AG09309 (cell line): ENCODE measurements around the gene AP3D1.

Experiments used
- DNase-seq: peaks from one replicate; pipeline ENCODE4 v3.0.0-alpha.2; 2010; ENCODE audit warnings: low read depth
- H3K4me3 ChIP-seq: 2 replicates; pipeline ENCODE4 v1.5.1; 2011; ENCODE audit warnings: mild to moderate bottlenecking, low read depth, low read length, moderate library complexity; ENCODE audit not compliant: control insufficient read depth
- TF ChIP-seq, protein P1 (sequence below): IDR thresholded peaks from 2 replicates; pipeline ENCODE4 v1.5.1; 2011; ENCODE audit warnings: mild to moderate bottlenecking, low read depth, low read length, inconsistent platforms; ENCODE audit not compliant: insufficient read depth, control insufficient read depth; ENCODE audit errors: missing control alignments

AP3D1 gene

DNA sequence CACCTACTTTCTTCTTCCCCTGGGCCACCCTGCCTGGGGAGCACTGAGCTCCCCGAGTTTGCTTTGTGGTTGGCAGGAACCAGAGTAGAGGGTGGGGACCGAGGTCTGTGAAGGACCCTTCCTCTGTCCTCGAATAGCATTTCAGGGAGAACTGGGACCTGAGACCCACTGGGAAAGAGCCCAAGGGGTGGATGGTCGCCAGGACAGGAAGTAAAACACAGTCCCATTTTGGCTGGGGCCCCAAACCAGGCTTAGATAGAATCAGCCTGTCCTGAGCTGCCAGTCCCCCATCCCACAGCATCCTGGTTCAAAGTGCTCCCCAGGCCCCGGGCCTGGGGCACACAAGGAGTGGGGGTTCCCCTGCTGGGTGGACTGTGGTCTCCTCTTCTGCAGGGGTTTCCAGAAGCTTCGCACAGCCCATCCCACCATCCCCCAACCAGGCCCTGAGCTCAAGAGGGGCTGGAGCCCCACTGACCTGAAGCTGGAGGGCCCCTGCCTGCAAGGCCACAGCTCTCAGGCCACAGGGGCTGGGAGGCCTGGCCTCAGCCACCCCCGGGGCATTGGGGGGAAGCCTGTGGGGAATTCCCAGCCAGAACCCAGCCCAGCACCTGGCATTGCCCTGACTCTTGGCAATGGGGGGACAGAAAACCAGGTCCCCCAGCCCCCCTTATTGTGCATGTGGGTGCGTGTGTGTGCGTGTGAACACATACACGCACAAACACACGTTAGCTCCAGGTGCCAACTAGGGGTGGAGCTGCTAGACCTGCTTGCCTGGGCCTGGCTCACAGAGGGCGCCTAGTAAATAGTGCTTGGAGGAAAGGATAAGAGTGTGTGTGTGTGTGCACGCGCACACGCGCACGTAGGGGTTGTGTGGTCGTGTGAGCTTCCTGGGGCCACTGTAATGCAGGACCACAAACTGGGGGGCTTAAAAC is 99.3 kb downstream of the AP3D1 start:
- DNase-seq = no peak
- TF ChIP-seq, protein P1, sequence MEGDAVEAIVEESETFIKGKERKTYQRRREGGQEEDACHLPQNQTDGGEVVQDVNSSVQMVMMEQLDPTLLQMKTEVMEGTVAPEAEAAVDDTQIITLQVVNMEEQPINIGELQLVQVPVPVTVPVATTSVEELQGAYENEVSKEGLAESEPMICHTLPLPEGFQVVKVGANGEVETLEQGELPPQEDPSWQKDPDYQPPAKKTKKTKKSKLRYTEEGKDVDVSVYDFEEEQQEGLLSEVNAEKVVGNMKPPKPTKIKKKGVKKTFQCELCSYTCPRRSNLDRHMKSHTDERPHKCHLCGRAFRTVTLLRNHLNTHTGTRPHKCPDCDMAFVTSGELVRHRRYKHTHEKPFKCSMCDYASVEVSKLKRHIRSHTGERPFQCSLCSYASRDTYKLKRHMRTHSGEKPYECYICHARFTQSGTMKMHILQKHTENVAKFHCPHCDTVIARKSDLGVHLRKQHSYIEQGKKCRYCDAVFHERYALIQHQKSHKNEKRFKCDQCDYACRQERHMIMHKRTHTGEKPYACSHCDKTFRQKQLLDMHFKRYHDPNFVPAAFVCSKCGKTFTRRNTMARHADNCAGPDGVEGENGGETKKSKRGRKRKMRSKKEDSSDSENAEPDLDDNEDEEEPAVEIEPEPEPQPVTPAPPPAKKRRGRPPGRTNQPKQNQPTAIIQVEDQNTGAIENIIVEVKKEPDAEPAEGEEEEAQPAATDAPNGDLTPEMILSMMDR = no peak
- peak overlapping the region; percentile 28 for H3K4me3 ChIP-seq

DNA sequence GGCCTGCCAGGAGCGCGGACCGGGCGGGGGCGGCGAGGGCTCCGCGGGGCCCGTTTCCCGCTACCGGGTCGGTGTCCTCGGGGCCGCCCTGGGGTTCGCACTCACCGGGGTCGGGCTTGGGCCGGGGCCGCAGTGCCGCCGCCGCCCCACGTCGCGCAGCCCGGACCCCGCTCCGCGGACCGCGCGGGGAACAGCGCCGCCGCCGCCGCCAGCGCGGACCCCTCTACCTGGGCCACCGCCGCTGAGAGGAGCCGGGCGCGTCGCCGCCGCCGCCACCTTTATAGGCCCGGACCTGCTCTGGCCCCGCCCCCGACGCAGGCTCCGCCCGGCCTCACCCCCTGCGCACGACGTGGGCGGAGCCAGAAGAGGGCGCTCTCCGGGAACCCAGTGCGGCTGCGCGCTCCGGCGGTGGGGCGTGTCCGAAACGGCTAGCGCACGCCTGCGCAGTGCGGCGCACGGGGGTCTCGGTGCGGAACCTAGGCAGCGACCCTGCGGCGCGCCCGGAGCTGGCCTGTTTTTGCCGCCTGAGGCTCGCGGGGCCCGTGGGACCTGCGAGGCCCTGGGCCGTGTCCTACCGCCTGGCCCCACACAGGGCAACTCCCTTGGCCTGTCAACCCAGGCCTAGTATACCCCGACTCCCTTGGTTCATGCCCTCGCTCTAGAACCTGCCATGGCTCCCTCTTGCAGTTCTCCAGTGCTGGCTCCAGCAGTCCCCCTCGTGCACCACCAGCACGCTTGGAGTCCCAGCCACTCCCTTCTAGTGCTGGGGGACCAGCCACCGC is 100.2 kb downstream of the AP3D1 start, which contains the start of gene MKNK2:
Gene MKNK2, minus strand, starts transcription at position 254 of the 782 bp plus-strand sequence. CDS start 393 bp downstream, outside the sequence.
- peak within 1 kb of the TSS; percentile 91 for H3K4me3 ChIP-seq
- DNase-seq = no peak
- TF ChIP-seq, protein P1 = peak; percentile 45
